GM18870 (cell line): ENCODE data around the gene CANT1.

Source experiments
- ATAC-seq: cut with Tn5 transposase; IDR thresholded peaks from one replicate; pipeline ENCODE4 v1.9.1; 2021; ENCODE audit warnings: moderate library complexity; ENCODE audit not compliant: unreplicated experiment

Gene CANT1

GRCh38 chr17:79009397-79010303 lies at the start of gene CANT1:
Gene CANT1 (minus strand): TSS chr17:79009764. CDS start chr17:78997622, 12,142 bp downstream.
- ATAC-seq, result peak; percentile 64

GRCh38 chr17:79057737-79058385 lies 48.3 kb upstream of the CANT1 start:
- no peak for ATAC-seq

GRCh38 chr17:79055197-79055596 lies 45.6 kb upstream of the CANT1 start:
- ATAC-seq, result no peak

GRCh38 chr17:79054200-79054960 lies 44.8 kb upstream of the CANT1 start:
- no peak for ATAC-seq

GRCh38 chr17:79053251-79053925 lies 43.8 kb upstream of the CANT1 start:
- no peak for ATAC-seq

GRCh38 chr17:79052131-79052530 lies 42.6 kb upstream of the CANT1 start:
- ATAC-seq, result no peak

- ATAC-seq, result no peak
These were observed 41.7 kb upstream of the CANT1 start for GRCh38 chr17:79051306-79051705.

- no peak for ATAC-seq
These were observed 41.0 kb upstream of the CANT1 start for GRCh38 chr17:79050551-79050950.

GRCh38 chr17:79049821-79050220 lies 40.3 kb upstream of the CANT1 start:
- ATAC-seq, result no peak

- ATAC-seq, result no peak
These were observed 39.5 kb upstream of the CANT1 start for GRCh38 chr17:79048826-79049755.

GRCh38 chr17:79047923-79048825 lies 38.6 kb upstream of the CANT1 start:
- no peak for ATAC-seq

- no peak for ATAC-seq
These were observed 37.8 kb upstream of the CANT1 start for GRCh38 chr17:79047291-79047920.

- ATAC-seq, result no peak
These were observed 37.3 kb upstream of the CANT1 start for GRCh38 chr17:79046916-79047280.

GRCh38 chr17:79046197-79046915 lies 36.8 kb upstream of the CANT1 start:
- ATAC-seq, result no peak

- ATAC-seq, result no peak
These were observed 36.3 kb upstream of the CANT1 start for GRCh38 chr17:79045842-79046196.

- no peak for ATAC-seq
These were observed 35.6 kb upstream of the CANT1 start for GRCh38 chr17:79045001-79045729.

GRCh38 chr17:79044462-79044861 lies 34.9 kb upstream of the CANT1 start:
- ATAC-seq, result no peak
